Caco-2 (cell line): ENCODE data around the gene ANKRD16. TPM values are rescaled to one million over a fixed set of nuclear protein-coding genes. Genes with fewer than 3 reads are reported as not detected.
A peak's percentile ranks its signal among the peaks of the same experiment; 100 is the strongest.
"Not testable (repeated sequence)": the region's sequence is repeated elsewhere in the genome, so short reads cannot be mapped to it uniquely, and the experiment has no call there.

Source experiments
- BruUV-seq: library from RNA; stranded (reverse); fragments of 400-500 nt; replicated peaks from 2 replicates; lab custom pipeline; 2021; lab: Mats Ljungman, UMichigan
- CTCF ChIA-PET: fragments of 300-600 bp; sonication (Branson Sonifier 250); formaldehyde crosslinking; loops from one replicate; lab custom pipeline; 2022; ENCODE audit warnings: antibody characterized with exemption; lab: Charles Lee
- POLR2A ChIA-PET: fragments of 300-600 bp; sonication (Branson Sonifier 250); formaldehyde crosslinking; loops from one replicate; lab custom pipeline; 2022; ENCODE audit warnings: antibody characterized with exemption; lab: Charles Lee
- DNase-seq, 2 experiments: peaks; one replicate each; pipeline versions ENCODE4 v3.0.0 to v3.0.0-alpha.2; 2020 to 2022
- H3K27me3 ChIP-seq: replicated peaks from 2 replicates; pipeline ENCODE4 v1.6.0; 2011; ENCODE audit warnings: low read length; ENCODE audit not compliant: control insufficient read depth, insufficient read depth
- H3K36me3 ChIP-seq: 2 replicates; pipeline ENCODE4 v1.5.1; 2011; ENCODE audit warnings: low read length; ENCODE audit not compliant: control insufficient read depth, insufficient read depth
- H3K4me1 ChIP-seq: fragments of 250-450 bp; sonication (Bioruptor Pico); 2 replicates; pipeline ENCODE4 v1.5.1; 2020; ENCODE audit warnings: mild to moderate bottlenecking
- H3K4me3 ChIP-seq: 2 replicates; pipeline ENCODE4 v1.5.1; 2011; ENCODE audit warnings: low read depth, mild to moderate bottlenecking, control low read depth, low read length
- H3K9me3 ChIP-seq: fragments of 250-450 bp; sonication (Bioruptor Pico); 2 replicates; pipeline ENCODE4 v1.5.1; 2020; ENCODE audit warnings: mild to moderate bottlenecking, moderate library complexity
- H3K27ac Mint-ChIP-seq: one replicate; pipeline ENCODE4 v1.8.0; 2022; ENCODE audit warnings: mixed read lengths; ENCODE audit not compliant: unreplicated experiment
- H3K27me3 Mint-ChIP-seq: one replicate; pipeline ENCODE4 v1.8.0; 2022; ENCODE audit warnings: mixed read lengths; ENCODE audit not compliant: insufficient read depth, unreplicated experiment
- H3K36me3 Mint-ChIP-seq: one replicate; pipeline ENCODE4 v1.8.0; 2022; ENCODE audit warnings: mild to moderate bottlenecking, mixed read lengths; ENCODE audit not compliant: insufficient read depth, unreplicated experiment
- H3K4me1 Mint-ChIP-seq: one replicate; pipeline ENCODE4 v1.8.0; 2022; ENCODE audit warnings: low read depth, mixed read lengths; ENCODE audit not compliant: unreplicated experiment
- H3K4me3 Mint-ChIP-seq: one replicate; pipeline ENCODE4 v1.8.0; 2022; ENCODE audit warnings: mild to moderate bottlenecking, moderate library complexity, mixed read lengths; ENCODE audit not compliant: unreplicated experiment
- H3K9me3 Mint-ChIP-seq: one replicate; pipeline ENCODE4 v1.8.0; 2022; ENCODE audit warnings: mixed read lengths; ENCODE audit not compliant: unreplicated experiment
- intact Hi-C: fragments of 100-400 bp; cut with micrococcal nuclease; formaldehyde crosslinking; loops from one replicate; pipeline ENCODE4 v1.10.0; 2022; ENCODE audit not compliant: unreplicated experiment
- total RNA-seq: library from RNA; stranded (reverse); gene quantifications from 2 replicates; pipeline ENCODE4 v1.2.3, GENCODE V29; 2022
- TF ChIP-seq, protein P1 (sequence below), 2 experiments: fragments of 200-600 bp in 1 of 2; IDR thresholded peaks; 1 replicate in 1 of 2; 2 replicates in 1 of 2; pipeline versions ENCODE4 v1.5.1 to v1.8.0; 2011 to 2022; ENCODE audit warnings: antibody characterized with exemption in 1 of 2, control low read depth in 1 of 2, inconsistent platforms in 1 of 2, low read depth in 1 of 2, low read length in 1 of 2, mild to moderate bottlenecking in 1 of 2, moderate library complexity in 1 of 2; ENCODE audit not compliant: insufficient read depth in 1 of 2, severe bottlenecking in 1 of 2, unreplicated experiment in 1 of 2

ANKRD16 gene
- total RNA-seq, 1 experiment from 2014 or later, result 20.2 TPM

DNA sequence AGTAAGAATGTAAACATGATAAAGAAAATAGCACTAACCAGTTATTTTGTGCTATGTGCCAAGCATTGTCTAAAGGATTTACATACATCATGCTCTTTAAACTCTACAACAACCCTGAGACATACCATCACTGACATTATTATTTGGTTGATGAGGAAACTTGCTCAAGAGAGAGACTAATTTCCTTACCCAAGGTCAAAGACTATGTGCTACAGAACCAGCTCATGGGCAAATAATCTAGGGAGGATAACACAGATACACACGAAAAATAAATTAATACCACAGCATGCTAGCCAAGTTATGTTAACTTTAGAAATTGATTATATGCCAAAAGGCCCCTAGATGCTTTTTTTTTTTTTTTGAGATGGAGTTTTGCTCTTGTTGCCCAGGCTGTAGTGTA is 2.7 kb downstream of the ANKRD16 start:
- Mint-ChIP-seq H3K4me3 (no peak overlapping the region), H3K27ac (no peak overlapping the region), H3K4me1 (peaks cover 12% of the 10 kb centered on the region), H3K27me3 (no peaks in the 10 kb centered on the region), H3K9me3 (no peaks in the 10 kb centered on the region), H3K36me3 (peaks cover 72% of the 10 kb centered on the region)
- ChIA-PET POLR2A (no interaction called here), CTCF (no interaction called here)
- intact Hi-C loops, result no loop called here
- TF ChIP-seq, protein P1, sequence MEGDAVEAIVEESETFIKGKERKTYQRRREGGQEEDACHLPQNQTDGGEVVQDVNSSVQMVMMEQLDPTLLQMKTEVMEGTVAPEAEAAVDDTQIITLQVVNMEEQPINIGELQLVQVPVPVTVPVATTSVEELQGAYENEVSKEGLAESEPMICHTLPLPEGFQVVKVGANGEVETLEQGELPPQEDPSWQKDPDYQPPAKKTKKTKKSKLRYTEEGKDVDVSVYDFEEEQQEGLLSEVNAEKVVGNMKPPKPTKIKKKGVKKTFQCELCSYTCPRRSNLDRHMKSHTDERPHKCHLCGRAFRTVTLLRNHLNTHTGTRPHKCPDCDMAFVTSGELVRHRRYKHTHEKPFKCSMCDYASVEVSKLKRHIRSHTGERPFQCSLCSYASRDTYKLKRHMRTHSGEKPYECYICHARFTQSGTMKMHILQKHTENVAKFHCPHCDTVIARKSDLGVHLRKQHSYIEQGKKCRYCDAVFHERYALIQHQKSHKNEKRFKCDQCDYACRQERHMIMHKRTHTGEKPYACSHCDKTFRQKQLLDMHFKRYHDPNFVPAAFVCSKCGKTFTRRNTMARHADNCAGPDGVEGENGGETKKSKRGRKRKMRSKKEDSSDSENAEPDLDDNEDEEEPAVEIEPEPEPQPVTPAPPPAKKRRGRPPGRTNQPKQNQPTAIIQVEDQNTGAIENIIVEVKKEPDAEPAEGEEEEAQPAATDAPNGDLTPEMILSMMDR (IDR thresholded peaks at IDR 0.05; ENCODE audit: insufficient read depth in 1 of 2, low read depth in 1 of 2, low read length in 1 of 2, severe bottlenecking in 1 of 2, unreplicated experiment in 1 of 2), result no peak
- no peak for DNase-seq
- Histone ChIP-seq H3K4me3 (no peak overlapping the region), H3K36me3 (peaks cover 4% of the 10 kb centered on the region), H3K27me3 (no peaks in the 10 kb centered on the region), H3K9me3 (no peaks in the 10 kb centered on the region), H3K4me1 (peaks cover 7% of the 10 kb centered on the region; the same call in 1 of the 2 replicates)
- BruUV-seq, result TSS peak; percentile 25

DNA sequence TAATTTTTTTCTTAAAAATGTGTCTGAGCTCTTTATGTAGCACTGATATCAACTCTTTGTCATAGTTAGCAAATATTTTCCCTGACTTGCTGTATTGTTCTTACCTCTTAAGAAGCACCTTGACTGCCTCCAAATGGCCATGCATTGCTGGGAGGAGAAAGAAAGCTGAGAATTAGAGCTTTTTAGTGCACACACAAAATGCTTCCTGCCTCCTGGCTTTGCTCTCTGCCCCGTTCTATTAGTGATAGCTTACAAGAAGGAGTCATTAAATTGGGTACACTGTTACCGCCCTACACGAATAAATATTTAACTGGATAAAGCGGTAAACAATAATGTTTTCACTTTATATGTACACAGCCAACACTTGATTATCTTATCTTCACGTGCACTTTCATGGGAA is 4.1 kb downstream of the ANKRD16 start:
- Mint-ChIP-seq H3K27me3 (no peaks in the 10 kb centered on the region), H3K4me1 (peaks cover 1% of the 10 kb centered on the region), H3K27ac (no peak overlapping the region), H3K4me3 (no peak overlapping the region), H3K36me3 (peaks cover 77% of the 10 kb centered on the region), H3K9me3 (no peaks in the 10 kb centered on the region)
- intact Hi-C loops, result no loop called here
- no peak for DNase-seq
- CTCF ChIA-PET, result interaction anchor here (1.1 kb wide), 1 partner anchor 73 kb away, joined by 14 read pairs; the partner anchor contains the start of gene GDI2
- TF ChIP-seq, protein P1 (IDR thresholded peaks at IDR 0.05; ENCODE audit: insufficient read depth in 1 of 2, low read depth in 1 of 2, low read length in 1 of 2, severe bottlenecking in 1 of 2, unreplicated experiment in 1 of 2), result no peak
- Histone ChIP-seq H3K9me3 (no peaks in the 10 kb centered on the region), H3K27me3 (no peaks in the 10 kb centered on the region), H3K36me3 (peaks cover 4% of the 10 kb centered on the region), H3K4me1 (peaks cover 7% of the 10 kb centered on the region; the same call in 1 of the 2 replicates), H3K4me3 (no peak overlapping the region)
- BruUV-seq, result no TSS peak
- POLR2A ChIA-PET, result no interaction called here

DNA sequence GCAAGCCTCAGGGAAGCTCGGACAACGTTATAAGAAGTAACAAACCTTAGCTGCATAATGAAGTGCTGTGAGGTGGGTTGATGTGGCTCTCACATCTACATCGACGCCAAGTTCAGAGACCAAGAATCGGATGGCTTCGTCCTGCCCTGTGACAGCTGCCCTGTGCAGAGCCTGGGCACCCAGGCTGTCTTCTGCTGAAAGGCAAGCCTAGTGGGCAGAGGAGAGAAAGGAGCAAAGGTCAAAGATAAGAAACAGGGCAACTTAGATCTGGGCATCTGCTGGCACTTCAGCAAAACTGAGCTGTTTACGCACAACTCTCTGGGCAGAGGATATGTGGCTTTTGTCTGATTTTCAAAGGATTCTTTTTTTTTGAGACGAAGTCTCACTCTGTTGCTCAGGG is 6.7 kb downstream of the ANKRD16 start:
- ChIA-PET CTCF (no interaction called here), POLR2A (interaction anchor here (0.7 kb wide), 1 partner anchor 16 kb away, joined by 3 read pairs; no protein-coding TSS in a partner anchor)
- Mint-ChIP-seq H3K4me1 (no peaks in the 10 kb centered on the region), H3K4me3 (no peak overlapping the region), H3K27ac (no peak overlapping the region), H3K9me3 (no peaks in the 10 kb centered on the region), H3K27me3 (no peaks in the 10 kb centered on the region), H3K36me3 (peaks cover 69% of the 10 kb centered on the region)
- intact Hi-C loops, result no loop called here
- Histone ChIP-seq H3K36me3 (peaks cover 4% of the 10 kb centered on the region), H3K9me3 (no peaks in the 10 kb centered on the region), H3K27me3 (no peaks in the 10 kb centered on the region), H3K4me1 (peaks cover 2% of the 10 kb centered on the region; the same call in 1 of the 2 replicates), H3K4me3 (no peak overlapping the region)
- BruUV-seq, result no TSS peak
- DNase-seq, result no peak
- TF ChIP-seq, protein P1 (IDR thresholded peaks at IDR 0.05; ENCODE audit: insufficient read depth in 1 of 2, low read depth in 1 of 2, low read length in 1 of 2, severe bottlenecking in 1 of 2, unreplicated experiment in 1 of 2), result no peak

DNA sequence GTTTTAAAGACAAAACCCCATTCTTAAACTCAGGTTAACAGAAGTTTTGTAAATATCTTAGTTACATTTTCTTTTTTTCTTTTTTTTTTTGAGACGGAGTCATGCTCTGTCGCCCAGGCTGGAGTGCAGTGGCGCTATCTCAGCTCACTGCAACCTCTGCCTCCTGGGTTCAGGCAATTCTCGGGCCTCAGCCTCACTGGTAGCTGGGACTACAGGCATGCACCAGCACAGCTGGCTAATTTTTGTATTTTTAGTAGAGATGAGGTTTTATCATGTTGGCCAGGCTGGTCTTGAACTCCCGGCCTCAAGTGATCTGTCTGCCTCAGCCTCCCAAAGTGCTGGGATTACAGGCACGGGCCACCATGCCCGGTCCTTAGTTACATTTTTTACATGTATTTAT is 12.7 kb downstream of the ANKRD16 start:
- H3K27ac Mint-ChIP-seq, H3K27me3 Mint-ChIP-seq, H3K4me1 ChIP-seq, H3K27me3 ChIP-seq, H3K4me3 ChIP-seq, CTCF ChIA-PET, H3K4me1 Mint-ChIP-seq, H3K36me3 ChIP-seq, H3K4me3 Mint-ChIP-seq, intact Hi-C loops, H3K9me3 Mint-ChIP-seq, BruUV-seq, H3K9me3 ChIP-seq: not testable (repeated sequence)
- peaks cover 39% of the 10 kb centered on the region for H3K36me3 Mint-ChIP-seq
- POLR2A ChIA-PET, result interaction anchor here (0.5 to 1.0 kb wide), 2 partner anchors 13 to 88 kb away, joined by 3 read pairs; partner anchors contain the start of gene FBH1
- peak in 1 of 2 experiments; percentile 4 for DNase-seq
